Fibroblast of gingiva (primary cell): ENCODE measurements around the gene EFNA1.

Experiments
- DNase-seq: peaks from one replicate; pipeline ENCODE4 v3.0.0-alpha.2; 2011; ENCODE audit warnings: low read depth

Gene EFNA1

DNA sequence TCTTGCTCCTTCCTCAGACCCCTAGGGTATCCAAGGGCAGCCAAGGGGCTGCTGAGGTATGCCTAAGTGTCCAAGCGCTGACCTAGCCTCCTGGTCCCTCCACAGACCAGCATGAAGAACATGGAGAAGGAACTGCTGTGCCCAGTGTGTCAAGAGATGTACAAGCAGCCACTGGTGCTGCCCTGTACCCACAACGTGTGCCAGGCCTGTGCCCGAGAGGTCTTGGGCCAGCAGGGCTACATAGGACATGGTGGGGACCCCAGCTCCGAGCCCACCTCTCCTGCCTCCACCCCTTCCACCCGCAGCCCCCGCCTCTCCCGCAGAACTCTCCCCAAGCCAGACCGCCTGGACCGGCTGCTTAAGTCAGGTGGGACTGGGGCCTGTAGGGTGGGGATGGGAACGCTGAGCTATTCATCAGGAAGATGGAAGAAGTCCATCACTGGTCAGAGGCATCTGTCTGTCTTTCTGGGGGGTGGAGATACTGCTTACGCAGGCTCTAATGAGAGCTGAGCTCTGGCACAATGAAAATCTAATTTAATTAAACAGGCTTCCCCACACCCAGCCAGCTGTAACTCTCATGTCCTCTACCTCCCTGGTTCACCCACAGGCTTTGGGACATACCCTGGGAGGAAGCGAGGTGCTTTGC, 47.7 kb downstream of the EFNA1 start:
- no peak for DNase-seq

DNA sequence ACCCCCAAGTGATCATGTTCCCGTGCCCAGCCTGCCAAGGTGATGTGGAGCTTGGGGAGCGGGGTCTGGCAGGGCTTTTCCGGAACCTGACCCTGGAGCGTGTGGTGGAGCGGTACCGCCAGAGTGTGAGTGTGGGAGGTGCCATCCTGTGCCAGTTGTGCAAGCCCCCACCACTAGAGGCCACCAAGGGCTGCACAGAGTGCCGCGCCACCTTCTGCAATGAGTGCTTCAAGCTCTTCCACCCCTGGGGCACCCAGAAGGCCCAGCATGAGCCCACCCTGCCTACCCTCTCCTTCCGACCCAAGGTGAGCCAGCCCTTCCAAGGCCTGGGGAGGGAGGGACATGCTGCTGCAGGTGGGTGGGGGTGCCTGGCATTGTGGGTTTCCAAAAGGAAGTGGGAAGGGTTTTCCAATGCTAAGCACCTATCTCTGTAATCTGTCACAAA, 48.3 kb downstream of the EFNA1 start:
- DNase-seq: no peak

DNA sequence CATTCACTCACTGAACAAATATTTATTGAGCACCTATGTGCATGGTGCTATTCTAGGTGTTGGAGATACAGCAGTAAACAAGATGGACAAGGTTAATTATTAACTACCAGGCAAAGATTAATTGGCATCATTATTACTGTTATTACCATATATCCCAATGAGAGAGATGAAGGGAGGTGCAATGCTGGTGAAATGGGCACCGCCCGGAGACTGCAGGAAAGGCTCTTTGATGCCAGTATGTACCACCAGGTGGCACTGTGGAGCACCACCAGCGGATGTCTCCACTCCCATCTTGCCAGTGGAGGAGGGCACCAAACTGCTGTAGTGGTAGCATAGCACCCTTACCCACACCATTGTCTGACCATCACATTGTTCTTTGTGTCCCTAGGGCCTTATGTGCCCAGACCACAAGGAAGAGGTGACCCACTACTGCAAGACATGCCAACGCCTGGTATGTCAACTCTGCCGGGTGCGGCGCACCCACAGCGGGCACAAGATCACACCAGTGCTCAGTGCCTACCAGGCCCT, 48.9 kb downstream of the EFNA1 start:
- peak; percentile 66 for DNase-seq

DNA sequence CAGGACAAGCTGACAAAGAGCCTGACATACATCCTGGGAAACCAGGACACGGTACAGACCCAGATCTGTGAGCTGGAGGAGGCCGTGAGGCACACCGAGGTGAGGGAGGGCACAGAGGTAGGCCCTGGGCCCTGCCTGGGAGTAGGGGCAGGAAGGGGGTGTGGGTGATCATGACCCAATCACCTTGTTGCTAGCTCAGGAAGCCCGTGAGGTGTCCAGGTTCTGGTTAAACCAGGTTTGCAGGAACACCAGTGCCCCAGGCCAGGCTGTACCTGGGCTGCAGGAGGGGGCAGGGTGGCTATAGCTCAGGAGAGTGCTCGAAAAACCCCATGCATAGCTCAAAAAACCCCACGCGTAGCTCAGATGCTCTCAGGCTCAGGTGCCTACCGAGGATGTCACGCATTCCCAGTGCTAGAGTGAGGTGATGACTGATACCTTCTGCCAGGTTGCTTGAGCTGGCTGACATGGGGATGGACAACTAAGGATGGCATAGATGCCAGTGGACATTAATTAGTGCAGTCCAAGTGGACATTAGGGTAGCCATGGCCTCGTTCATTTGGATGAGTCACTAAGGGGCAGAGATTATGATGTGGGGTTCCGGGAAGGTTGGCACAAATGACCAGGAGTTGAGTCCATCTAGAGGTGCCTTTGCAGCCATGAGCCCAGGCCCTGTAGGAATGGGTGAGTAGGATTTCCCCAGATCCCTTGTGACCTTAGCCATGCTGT, 49.7 kb downstream of the EFNA1 start:
- no peak for DNase-seq

DNA sequence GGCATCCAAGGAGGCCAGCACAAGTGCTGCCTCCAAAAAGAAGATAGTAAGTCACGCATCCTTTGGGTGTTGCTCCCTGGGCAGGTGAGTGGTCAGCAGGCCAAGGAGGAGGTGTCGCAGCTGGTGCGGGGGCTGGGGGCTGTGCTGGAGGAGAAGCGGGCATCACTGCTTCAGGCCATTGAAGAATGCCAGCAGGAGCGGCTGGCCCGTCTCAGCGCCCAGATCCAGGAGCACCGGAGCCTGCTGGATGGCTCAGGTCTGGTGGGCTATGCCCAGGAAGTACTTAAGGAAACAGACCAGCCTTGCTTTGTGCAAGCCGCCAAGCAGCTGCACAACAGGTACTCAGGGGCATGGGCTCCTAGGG, 50.2 kb downstream of the EFNA1 start:
- DNase-seq: no peak

DNA sequence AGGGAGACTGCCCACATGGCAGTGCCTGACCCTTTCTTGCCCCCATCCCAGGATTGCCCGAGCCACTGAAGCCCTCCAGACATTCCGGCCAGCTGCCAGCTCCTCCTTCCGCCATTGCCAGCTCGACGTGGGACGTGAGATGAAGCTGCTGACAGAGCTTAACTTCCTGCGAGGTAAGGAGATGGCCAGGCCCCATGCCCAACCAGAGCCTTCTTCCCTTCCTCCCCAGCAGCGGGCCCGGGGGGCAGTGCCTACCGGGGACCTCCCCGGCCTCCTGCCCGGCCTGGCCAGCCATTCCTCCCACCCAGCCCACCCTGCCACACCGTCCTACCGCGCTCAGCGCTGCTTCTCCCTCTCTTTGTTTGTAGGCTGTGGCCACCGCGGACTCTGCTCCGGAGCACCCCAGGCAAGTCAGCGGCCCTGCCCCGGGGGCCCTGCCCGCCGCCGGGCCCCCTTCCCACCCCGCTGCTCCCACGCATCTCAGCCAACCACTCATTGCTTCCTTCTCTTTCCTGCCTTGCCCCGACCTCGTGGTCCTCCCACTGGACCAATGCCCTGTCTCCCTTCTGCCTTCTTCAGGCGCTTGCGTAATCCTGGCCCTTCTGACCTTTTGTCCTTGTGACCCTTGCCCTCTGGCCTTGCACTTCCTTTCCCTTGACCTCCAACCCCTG, 50.9 kb downstream of the EFNA1 start:
- no peak for DNase-seq

DNA sequence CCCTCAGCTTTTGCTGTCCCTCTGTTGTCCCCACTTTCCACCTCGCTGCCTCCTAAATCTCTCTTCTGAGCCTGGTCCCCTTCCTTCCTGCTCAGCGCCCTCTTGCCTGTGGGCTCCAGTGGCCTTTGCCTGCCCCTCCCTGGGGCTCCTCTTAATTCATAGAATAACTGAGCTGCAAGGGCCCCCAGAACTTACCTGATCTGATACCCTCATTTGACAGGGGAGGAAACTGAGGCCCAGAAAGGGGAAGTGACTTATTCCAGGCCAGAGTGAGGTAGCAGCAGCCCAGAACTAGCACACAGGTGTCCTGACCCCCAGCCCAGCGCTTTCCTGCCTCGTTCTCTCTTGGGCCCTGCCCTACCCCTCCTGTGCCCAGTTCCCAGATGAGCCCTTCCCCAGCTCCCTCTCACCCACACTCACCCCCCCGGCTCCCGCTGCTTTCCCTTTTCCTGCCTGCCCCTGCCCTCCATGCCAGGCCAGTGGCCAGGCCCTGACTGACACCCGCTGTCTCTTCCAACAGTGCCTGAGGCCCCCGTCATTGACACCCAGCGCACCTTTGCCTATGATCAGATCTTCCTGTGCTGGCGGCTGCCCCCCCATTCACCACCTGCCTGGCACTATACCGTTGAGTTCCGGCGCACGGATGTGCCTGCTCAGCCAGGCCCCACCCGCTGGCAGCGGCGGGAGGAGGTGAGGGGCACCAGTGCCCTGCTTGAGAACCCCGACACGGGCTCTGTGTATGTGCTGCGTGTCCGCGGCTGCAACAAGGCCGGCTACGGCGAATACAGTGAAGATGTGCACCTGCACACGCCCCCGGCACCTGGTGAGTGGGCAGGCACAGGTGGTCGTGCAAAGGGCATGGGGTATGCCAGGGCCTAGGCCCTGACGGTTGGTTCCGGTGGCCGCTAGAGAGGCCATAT, 51.7 kb downstream of the EFNA1 start:
- no peak for DNase-seq

DNA sequence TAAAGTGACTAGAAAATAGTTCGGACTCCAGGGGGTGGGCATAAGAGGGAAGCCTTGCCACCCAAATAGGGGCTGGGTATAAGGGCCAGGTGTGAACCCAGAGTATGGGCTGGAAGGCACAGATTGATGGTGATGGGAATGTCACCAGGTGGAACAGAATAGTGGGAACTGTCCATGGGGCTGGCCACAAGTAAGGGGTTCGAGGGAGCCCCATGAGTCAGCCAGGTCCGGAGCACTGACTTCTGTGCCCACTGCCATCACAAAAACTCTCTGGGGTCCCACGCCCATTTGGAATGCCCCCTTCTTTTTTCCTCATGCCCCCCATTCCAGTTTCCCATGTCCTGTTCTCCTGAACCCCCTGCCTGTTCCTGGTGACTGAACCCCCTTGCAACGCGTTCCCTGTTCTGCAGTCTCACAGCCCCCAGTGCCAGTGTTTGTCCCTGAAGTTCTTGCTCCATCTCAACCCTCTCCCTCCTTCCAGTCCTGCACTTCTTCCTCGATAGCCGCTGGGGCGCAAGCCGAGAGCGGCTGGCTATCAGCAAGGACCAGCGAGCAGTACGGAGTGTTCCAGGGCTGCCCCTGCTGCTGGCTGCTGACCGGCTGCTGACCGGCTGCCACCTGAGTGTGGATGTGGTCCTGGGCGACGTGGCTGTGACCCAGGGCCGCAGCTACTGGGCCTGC, 53.8 kb downstream of the EFNA1 start:
- DNase-seq: no peak

DNA sequence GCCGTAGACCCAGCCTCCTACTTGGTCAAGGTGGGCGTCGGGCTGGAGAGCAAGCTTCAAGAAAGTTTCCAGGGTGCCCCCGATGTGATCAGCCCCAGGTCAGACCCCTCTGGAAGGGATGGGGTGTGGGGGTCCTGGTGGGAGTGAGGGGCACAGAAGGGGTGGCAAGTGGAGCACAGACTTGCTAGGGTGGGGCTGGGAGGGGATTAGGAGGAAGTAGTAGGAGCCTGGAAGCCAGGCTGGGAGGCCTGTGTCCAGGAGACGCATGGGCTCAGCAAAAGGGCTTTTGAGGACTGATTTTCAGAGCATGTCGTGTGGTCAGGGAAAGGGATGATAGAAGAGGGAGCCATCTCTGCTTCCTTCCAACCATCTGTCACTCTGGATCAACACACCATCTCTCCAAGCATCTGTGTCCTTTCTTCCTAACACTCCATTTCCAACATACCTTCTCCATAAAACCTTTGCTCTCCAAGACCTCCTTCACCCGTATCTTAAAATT, 54.4 kb downstream of the EFNA1 start:
- no peak for DNase-seq

DNA sequence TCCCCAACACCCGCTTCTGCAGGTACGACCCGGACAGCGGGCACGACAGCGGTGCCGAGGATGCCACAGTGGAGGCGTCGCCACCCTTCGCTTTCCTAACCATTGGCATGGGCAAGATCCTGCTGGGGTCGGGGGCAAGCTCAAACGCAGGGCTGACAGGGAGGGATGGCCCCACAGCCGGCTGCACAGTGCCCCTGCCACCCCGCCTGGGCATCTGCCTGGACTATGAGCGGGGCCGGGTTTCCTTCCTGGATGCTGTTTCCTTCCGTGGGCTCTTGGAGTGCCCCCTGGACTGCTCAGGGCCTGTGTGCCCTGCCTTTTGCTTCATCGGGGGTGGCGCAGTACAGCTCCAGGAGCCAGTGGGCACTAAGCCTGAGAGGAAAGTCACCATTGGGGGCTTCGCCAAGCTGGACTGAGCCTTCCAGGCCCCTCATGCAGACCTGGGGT, 56.1 kb downstream of the EFNA1 start:
- DNase-seq: no peak

DNA sequence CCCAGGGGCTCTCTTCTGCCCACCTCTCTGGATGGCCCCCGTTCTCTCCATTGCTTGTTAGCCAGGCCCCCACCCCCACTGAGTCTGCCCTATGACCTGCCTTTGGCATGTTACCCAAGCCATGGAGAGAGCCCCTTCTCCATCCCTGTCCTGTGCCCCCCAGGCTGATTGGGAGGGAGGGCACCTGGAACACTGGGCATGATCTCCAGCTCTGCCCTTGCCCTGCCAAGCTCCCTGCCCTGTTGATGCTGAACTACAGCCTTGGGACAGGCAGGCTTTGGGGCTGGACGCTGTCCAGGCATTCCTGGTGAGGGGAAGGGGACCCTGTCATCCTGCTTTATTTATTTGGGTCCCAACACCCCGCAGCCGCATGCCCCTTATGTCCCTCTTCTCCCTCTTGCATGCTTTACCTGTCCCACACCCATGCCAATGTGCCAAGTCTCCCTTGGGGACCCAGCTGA, 56.7 kb downstream of the EFNA1 start:
- no peak for DNase-seq
